Choroid plexus epithelial cell (primary cell): ENCODE measurements around the gene DMAP1.
A peak's percentile ranks its signal among the peaks of the same experiment; 100 is the strongest.

Experiments used
- DNase-seq: peaks from one replicate; pipeline ENCODE4 v3.0.0-alpha.2; 2010; ENCODE audit warnings: low read depth
- H3K4me3 ChIP-seq: 2 replicates; pipeline ENCODE4 v1.5.1; 2011; ENCODE audit warnings: low read depth, mild to moderate bottlenecking, control low read depth, low read length, moderate library complexity
- TF ChIP-seq, protein P1 (sequence below): conservative IDR thresholded peaks from 2 replicates; pipeline ENCODE4 v1.5.1; 2011; ENCODE audit warnings: low read depth, mild to moderate bottlenecking, control low read depth, inconsistent platforms, low read length, moderate library complexity

The DMAP1 gene

DNA sequence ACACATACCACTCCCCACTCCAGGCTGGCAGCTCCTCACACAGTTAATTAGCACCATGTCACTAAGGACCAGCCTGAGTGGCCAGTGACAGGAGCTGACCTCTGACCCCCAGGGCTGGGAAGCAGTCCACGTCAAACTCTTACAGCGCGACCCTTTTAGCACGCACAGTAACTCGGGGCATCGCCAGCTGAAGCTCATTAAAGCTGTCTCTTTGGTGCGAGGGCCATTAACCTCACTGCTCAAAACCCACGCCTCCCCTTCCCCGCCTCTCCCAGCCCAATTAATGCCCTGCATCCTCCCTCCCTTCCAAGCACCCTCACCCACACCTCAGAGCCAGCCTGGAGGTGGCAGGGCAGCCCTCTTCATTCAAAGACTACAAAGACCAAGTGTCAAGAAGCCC, 31.7 kb downstream of the DMAP1 start:
- TF ChIP-seq, protein P1, sequence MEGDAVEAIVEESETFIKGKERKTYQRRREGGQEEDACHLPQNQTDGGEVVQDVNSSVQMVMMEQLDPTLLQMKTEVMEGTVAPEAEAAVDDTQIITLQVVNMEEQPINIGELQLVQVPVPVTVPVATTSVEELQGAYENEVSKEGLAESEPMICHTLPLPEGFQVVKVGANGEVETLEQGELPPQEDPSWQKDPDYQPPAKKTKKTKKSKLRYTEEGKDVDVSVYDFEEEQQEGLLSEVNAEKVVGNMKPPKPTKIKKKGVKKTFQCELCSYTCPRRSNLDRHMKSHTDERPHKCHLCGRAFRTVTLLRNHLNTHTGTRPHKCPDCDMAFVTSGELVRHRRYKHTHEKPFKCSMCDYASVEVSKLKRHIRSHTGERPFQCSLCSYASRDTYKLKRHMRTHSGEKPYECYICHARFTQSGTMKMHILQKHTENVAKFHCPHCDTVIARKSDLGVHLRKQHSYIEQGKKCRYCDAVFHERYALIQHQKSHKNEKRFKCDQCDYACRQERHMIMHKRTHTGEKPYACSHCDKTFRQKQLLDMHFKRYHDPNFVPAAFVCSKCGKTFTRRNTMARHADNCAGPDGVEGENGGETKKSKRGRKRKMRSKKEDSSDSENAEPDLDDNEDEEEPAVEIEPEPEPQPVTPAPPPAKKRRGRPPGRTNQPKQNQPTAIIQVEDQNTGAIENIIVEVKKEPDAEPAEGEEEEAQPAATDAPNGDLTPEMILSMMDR, result no peak
- no peak overlapping the region for H3K4me3 ChIP-seq
- no peak for DNase-seq

DNA sequence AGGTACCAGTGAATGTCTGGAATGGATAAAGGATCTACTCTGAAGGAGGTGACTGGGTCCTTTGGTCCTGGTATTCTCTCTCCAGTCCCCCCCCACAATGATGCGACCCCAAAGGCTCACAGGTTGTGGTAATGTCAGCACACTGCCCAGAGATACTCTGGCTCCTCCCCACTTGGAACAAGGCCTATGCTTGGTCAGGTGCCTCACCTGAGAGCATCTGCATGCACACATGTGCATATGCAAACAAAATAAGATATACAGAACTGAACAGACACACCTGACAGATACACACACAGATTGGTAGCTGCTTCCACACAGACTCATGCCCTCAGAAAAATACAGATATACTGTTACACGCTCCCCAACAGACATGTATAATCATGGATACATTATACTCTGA, 33.5 kb downstream of the DMAP1 start:
- no peak overlapping the region for H3K4me3 ChIP-seq
- TF ChIP-seq, protein P1, result no peak
- no peak for DNase-seq

DNA sequence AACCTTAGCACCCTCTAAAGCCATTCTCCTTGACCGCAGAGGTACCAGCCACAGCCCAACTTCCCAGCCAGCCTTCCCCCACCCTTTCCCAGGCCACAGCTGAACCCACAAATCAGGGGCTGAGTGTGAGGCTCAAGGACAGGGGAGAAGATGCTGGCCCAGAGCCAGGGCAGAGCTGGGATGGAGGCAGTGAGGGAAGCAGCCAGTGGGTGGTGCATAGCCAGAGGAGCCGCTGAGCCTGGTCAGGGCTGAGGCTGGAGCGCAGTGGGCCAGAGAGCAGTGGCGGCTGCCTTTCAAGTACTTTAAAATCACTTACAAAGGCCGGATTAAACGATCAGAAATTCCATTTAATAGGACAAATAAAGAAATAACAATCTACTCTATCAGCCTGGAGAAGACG, 36.3 kb downstream of the DMAP1 start:
- TF ChIP-seq, protein P1, result peak; percentile 30
- H3K4me3 ChIP-seq, result no peak overlapping the region
- DNase-seq, result peak; percentile 33

DNA sequence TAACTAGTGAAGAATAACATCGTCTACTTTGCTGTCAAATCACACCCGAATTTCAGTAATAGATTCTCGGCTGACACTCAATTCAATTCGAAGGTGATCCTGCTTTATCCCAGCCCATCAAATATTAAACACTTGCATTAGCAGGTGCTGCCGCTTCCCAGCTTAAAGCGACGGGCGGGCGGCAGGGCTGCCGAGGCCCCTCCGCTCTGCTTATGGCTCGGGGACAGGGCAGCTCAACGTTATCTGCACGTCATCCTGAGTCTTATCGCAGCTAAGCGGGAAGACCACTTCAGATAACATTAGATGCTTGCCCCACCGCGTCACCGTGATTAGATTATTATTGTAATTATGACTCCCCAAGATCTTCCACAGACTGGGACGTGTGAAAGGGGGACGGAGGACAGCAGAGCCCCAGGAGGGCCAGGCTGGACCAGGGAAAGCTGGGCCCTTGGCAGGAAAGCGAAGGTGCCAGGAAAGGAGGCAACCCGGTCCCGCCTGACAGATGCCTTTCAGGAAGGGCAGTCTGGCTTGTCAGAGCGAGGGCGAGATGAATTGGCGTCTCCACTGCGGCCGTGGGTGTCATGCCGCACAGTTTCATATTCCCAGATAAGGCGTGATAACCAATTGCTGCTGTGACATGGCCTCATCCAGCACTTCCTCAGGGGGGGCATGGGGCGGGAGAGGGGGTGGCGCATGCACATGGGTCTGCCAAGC, 37.0 kb downstream of the DMAP1 start:
- no peak for DNase-seq
- TF ChIP-seq, protein P1, result no peak
- H3K4me3 ChIP-seq, result no peak overlapping the region

DNA sequence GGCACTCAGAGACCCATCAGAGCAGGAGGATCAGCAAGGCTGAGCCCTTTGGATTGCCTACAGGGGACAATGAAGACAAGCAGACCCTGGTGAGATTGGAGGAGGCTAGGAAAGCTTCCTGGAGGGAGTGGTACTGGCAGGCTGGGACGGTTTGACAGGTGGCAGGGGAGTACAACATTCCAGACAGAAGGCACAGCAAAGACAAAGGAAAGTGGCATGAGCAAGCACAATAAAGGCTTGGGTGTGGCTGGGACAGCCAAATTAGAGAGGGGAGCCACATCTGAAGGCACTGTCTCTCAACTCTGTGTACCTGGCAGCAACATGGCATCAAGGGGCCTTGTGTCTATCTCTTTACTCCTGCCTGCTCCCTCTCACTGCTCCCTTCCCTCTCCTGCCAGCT, 38.2 kb downstream of the DMAP1 start:
- TF ChIP-seq, protein P1, result no peak
- DNase-seq, result no peak
- no peak overlapping the region for H3K4me3 ChIP-seq

DNA sequence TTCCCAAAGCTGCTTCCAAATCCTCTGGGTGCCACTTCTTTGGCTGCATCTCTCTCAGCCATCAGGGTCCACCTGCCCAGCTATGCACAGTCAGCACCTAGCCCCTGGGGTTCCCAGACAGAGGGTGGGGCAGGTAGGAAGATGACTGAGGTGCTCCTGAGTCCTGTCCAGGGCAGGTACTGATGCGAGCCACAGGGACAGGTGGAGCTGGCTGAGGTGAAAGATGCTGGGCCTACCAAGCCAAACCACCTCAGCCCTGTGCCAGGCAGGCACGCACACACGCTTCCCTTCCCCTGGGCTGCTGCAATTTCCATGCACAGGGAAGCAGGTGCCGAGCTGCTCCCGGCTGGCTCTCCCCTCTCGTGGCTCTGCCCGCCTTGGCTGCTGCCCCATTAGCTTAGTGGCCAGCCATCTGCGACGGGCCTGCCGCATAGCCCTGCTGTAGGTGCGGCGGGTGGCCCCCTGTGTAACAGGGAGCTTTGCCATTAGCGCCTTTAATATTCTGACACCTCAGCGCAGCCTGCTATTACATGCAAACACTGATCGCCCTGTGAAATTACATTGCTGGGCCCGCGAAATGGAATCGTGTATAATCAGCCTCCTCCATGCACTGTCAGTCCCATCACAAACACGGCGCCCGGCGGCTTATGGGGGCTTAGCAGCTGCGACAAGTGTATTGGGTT, 38.9 kb downstream of the DMAP1 start:
- H3K4me3 ChIP-seq, result no peak overlapping the region
- no peak for DNase-seq
- TF ChIP-seq, protein P1, result no peak

DNA sequence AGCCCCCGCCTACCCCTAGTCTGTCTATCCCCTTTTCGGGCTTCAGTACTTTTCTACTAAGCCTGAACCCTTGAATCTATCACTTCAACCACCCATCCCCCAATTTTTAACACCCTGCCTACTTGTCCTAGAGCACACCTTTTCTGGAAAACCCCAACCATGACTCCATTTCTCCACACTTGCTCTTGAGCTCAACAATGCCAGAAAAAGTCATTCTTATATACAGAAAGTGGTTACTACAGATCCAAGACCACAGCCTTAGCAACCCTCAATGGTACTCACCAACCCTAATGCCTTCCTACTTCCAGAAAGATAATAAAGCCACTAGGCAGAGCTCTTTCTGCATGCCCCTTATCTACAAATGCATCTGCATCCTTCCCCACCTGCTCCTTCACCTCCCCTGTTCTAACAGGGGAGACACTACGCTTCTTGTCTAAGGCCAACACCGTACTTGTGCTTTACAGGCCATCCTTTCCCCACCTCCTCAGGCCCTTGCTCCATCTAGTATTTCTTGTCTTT, 41.2 kb downstream of the DMAP1 start:
- no peak for DNase-seq
- TF ChIP-seq, protein P1, result no peak
- H3K4me3 ChIP-seq, result no peak overlapping the region
